HCT116 (cell line): Measurements from ENCODE around the gene NFIA. TPM values are rescaled to one million over a fixed set of nuclear protein-coding genes. Genes with fewer than 3 reads are reported as not detected.

Experiments
- ATAC-seq: fragments of 200-7000 bp; cut with Tn5 transposase; 2 replicates; pipeline ENCODE4 v1.9.1; 2020; ENCODE audit warnings: mild to moderate bottlenecking, moderate library complexity
- BruUV-seq: library from RNA; stranded (reverse); fragments of 400-500 nt; replicated peaks from 2 replicates; lab custom pipeline; 2021; lab: Mats Ljungman, UMichigan
- CTCF ChIA-PET: fragments of 300-600 bp; sonication (Branson Sonifier 250); formaldehyde crosslinking; loops from one replicate; lab custom pipeline; 2021; ENCODE audit warnings: antibody characterized with exemption; lab: Charles Lee
- POLR2A ChIA-PET: fragments of 300-600, 350-600 bp; sonication (Branson Sonifier 250); formaldehyde crosslinking; loops from one replicate; lab custom pipeline; 2021; ENCODE audit warnings: antibody characterized with exemption; lab: Charles Lee
- RAD21 ChIA-PET, 2 experiments: fragments of 300-600 bp; sonication (Branson Sonifier 250); formaldehyde crosslinking; loops; one replicate each; lab custom pipeline; 2023; ENCODE audit warnings: low total read pairs in 2 of 2; ENCODE audit not compliant: uncharacterized antibody in 2 of 2, unreplicated experiment in 2 of 2, low non-redundant PET in 1 of 2; lab: Charles Lee
- DNase-seq: peaks from one replicate; pipeline ENCODE4 v3.0.0-alpha.2; 2010; ENCODE audit warnings: low read depth, low spot score
- H2AFZ ChIP-seq: fragments of 200-600 bp; shearing (Covaris generic), sonication (generic); 2 replicates; pipeline ENCODE4 v1.6.1; 2017; ENCODE audit warnings: low read depth, mixed run types, mixed read lengths, antibody characterized with exemption, low read length; ENCODE audit not compliant: poor library complexity, severe bottlenecking
- H3K27ac ChIP-seq: 2 replicates; pipeline ENCODE4 v1.5.1; 2012; ENCODE audit warnings: low read depth, low read length
- H3K27me3 ChIP-seq: fragments of 200-600 bp; sonication (generic); 2 replicates; pipeline ENCODE4 v1.6.1; 2016; ENCODE audit warnings: mixed run types, low read length, mixed read lengths; ENCODE audit not compliant: insufficient read depth
- H3K36me3 ChIP-seq, 2 experiments: fragments of 200-500 bp in 1 of 2; fragments of 200-600 bp in 1 of 2; sonication (Bioruptor generic) in 1 of 2; sonication (generic) in 1 of 2; 2 replicates each; pipeline versions ENCODE4 v1.5.1 to v1.6.1; 2014 to 2016; ENCODE audit warnings: low read length in 2 of 2, inconsistent platforms in 1 of 2, mixed read lengths in 1 of 2, mixed run types in 1 of 2; ENCODE audit not compliant: insufficient read depth in 2 of 2, control insufficient read depth in 1 of 2
- H3K4me1 ChIP-seq, 2 experiments: fragments of 200-600 bp in 1 of 2; sonication (generic) in 1 of 2; 2 replicates each; pipeline versions ENCODE4 v1.5.1 to v1.6.1; 2012 to 2017; ENCODE audit warnings: low read length in 2 of 2, inconsistent platforms in 1 of 2, mild to moderate bottlenecking in 1 of 2, mixed read lengths in 1 of 2, mixed run types in 1 of 2, moderate library complexity in 1 of 2; ENCODE audit not compliant: insufficient read depth in 2 of 2, control insufficient read depth in 1 of 2
- H3K4me2 ChIP-seq: fragments of 200-600 bp; sonication (generic); 2 replicates; pipeline ENCODE4 v1.6.1; 2017; ENCODE audit warnings: mixed run types, low read length, mixed read lengths
- H3K4me3 ChIP-seq, 2 experiments: fragments of 200-600 bp in 1 of 2; sonication (generic) in 1 of 2; replicated peaks in 1 of 2; 2 replicates each; pipeline ENCODE4 v1.5.1; 2011 to 2016; ENCODE audit warnings: low read length in 2 of 2, control low read depth in 1 of 2, low read depth in 1 of 2, mild to moderate bottlenecking in 1 of 2, mixed read lengths in 1 of 2, mixed run types in 1 of 2
- H3K79me2 ChIP-seq: fragments of 200-600 bp; sonication (generic); 2 replicates; pipeline ENCODE4 v1.6.1; 2017; ENCODE audit warnings: mild to moderate bottlenecking, mixed run types, low read length, moderate library complexity, mixed read lengths; ENCODE audit not compliant: insufficient read depth
- H3K9ac ChIP-seq: fragments of 200-600 bp; sonication (generic); 2 replicates; pipeline ENCODE4 v1.6.1; 2016; ENCODE audit warnings: low read length, mixed read lengths
- H3K9me2 ChIP-seq: fragments of 200-600 bp; sonication (generic), shearing (Covaris generic); 2 replicates; pipeline ENCODE4 v1.6.1; 2017; ENCODE audit warnings: mixed run types, mild to moderate bottlenecking, moderate library complexity; ENCODE audit not compliant: insufficient read depth
- H3K9me3 ChIP-seq, 2 experiments: fragments of 200-500 bp in 1 of 2; fragments of 200-600 bp in 1 of 2; sonication (Bioruptor generic) in 1 of 2; sonication (generic) in 1 of 2; 2 replicates each; pipeline ENCODE4 v1.6.1; 2014 to 2017; ENCODE audit warnings: low read length in 2 of 2, mixed read lengths in 2 of 2, inconsistent platforms in 1 of 2, low read depth in 1 of 2, mild to moderate bottlenecking in 1 of 2, mixed run types in 1 of 2, moderate library complexity in 1 of 2; ENCODE audit not compliant: control insufficient read depth in 1 of 2, insufficient read depth in 1 of 2
- H4K20me1 ChIP-seq: fragments of 200-600 bp; sonication (generic), shearing (Covaris generic); 2 replicates; pipeline ENCODE4 v1.6.1; 2017; ENCODE audit warnings: mixed run types, mild to moderate bottlenecking, moderate library complexity; ENCODE audit not compliant: insufficient read depth
- CBX3 ChIP-seq: IDR thresholded peaks from 2 replicates; pipeline ENCODE4 v1.6.1; 2012; ENCODE audit warnings: low read depth
- CEBPB ChIP-seq: IDR thresholded peaks from 2 replicates; pipeline ENCODE4 v1.6.1; 2012; ENCODE audit warnings: low read depth
- EGR1 ChIP-seq: IDR thresholded peaks from 2 replicates; pipeline ENCODE4 v1.6.1; 2012; ENCODE audit warnings: low read depth
- ELF1 ChIP-seq: IDR thresholded peaks from 2 replicates; pipeline ENCODE4 v1.6.1; 2012; ENCODE audit warnings: low read depth, borderline replicate concordance
- EZH2 ChIP-seq: fragments of 200-600 bp; sonication (generic); IDR thresholded peaks from 2 replicates; pipeline ENCODE4 v1.6.1; 2017; ENCODE audit warnings: antibody characterized with exemption, mixed run types
- EZH2phosphoT487 ChIP-seq: fragments of 200-600 bp; IDR thresholded peaks from 2 replicates; pipeline ENCODE4 v1.6.1; 2018; ENCODE audit warnings: antibody characterized with exemption, borderline replicate concordance
- JUND ChIP-seq: IDR thresholded peaks from 2 replicates; pipeline ENCODE4 v1.6.1; 2012
- POLR2A ChIP-seq: IDR thresholded peaks from 2 replicates; pipeline ENCODE4 v1.7.0; 2011; ENCODE audit warnings: borderline replicate concordance; ENCODE audit not compliant: insufficient read depth, insufficient read length; ENCODE audit errors: extremely low read depth
- REST ChIP-seq: IDR thresholded peaks from 2 replicates; pipeline ENCODE4 v1.6.1; 2012; ENCODE audit warnings: low read depth
- SIN3A ChIP-seq: IDR thresholded peaks from 2 replicates; pipeline ENCODE4 v1.6.1; 2012; ENCODE audit warnings: low read depth
- TCF7L2 ChIP-seq: IDR thresholded peaks from 2 replicates; pipeline ENCODE4 v1.7.0; 2011; ENCODE audit warnings: borderline replicate concordance, inconsistent platforms; ENCODE audit not compliant: insufficient read depth, insufficient read length; ENCODE audit errors: extremely low read depth
- ZNF274 ChIP-seq: fragments of 200-500 bp; sonication (Bioruptor generic); IDR thresholded peaks from 2 replicates; pipeline ENCODE4 v1.6.1; 2014; ENCODE audit warnings: mild to moderate bottlenecking, low read depth, low read length, inconsistent platforms
- intact Hi-C: fragments of 100-400 bp; cut with micrococcal nuclease; formaldehyde crosslinking; loops from 2 replicates; pipeline ENCODE4 v1.10.0; 2022
- total RNA-seq: library from RNA; stranded (reverse); gene quantifications from one replicate; pipeline ENCODE4 v1.2.1, GENCODE V29; 2021; ENCODE audit not compliant: unreplicated experiment
- TF ChIP-seq, protein P1 (sequence below), 3 experiments: fragments of 200-600 bp in 1 of 3; sonication (generic) in 1 of 3; IDR thresholded peaks in 2 of 3; conservative IDR thresholded peaks in 1 of 3; 2 replicates each; pipeline ENCODE4 v1.5.1; 2012 to 2017; ENCODE audit warnings: low read depth in 2 of 3, low read length in 2 of 3, antibody characterized with exemption in 1 of 3, borderline replicate concordance in 1 of 3, control low read depth in 1 of 3, mild to moderate bottlenecking in 1 of 3, mixed read lengths in 1 of 3, mixed run types in 1 of 3, moderate library complexity in 1 of 3; ENCODE audit not compliant: insufficient read depth in 1 of 3

The NFIA gene
- total RNA-seq, 1 experiment from 2014 or later: 17.2 TPM

GRCh38 chr1:61491497-61491896 is 409.1 kb downstream of the NFIA start (continued):
- TF ChIP-seq, protein P1, sequence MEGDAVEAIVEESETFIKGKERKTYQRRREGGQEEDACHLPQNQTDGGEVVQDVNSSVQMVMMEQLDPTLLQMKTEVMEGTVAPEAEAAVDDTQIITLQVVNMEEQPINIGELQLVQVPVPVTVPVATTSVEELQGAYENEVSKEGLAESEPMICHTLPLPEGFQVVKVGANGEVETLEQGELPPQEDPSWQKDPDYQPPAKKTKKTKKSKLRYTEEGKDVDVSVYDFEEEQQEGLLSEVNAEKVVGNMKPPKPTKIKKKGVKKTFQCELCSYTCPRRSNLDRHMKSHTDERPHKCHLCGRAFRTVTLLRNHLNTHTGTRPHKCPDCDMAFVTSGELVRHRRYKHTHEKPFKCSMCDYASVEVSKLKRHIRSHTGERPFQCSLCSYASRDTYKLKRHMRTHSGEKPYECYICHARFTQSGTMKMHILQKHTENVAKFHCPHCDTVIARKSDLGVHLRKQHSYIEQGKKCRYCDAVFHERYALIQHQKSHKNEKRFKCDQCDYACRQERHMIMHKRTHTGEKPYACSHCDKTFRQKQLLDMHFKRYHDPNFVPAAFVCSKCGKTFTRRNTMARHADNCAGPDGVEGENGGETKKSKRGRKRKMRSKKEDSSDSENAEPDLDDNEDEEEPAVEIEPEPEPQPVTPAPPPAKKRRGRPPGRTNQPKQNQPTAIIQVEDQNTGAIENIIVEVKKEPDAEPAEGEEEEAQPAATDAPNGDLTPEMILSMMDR (IDR thresholded peaks at IDR 0.05 in 2 of 3, conservative IDR thresholded peaks at IDR 0.05 in 1 of 3; ENCODE audit: borderline replicate concordance in 1 of 3, insufficient read depth in 1 of 3, low read depth in 2 of 3, low read length in 2 of 3): no peak
- TF ChIP-seq SIN3A: no peak
- TF ChIP-seq CBX3: no peak
- TF ChIP-seq POLR2A: no peak

GRCh38 chr1:61494000-61494399 is 411.6 kb downstream of the NFIA start:
- Histone ChIP-seq H3K9me2 (no peaks in the 10 kb centered on the region), H3K4me2 (no peak overlapping the region), H2AFZ (no peak overlapping the region), H3K79me2 (no peaks in the 10 kb centered on the region), H3K9me3 (no peaks in the 10 kb centered on the region), H3K4me1 (no peaks in the 10 kb centered on the region), H4K20me1 (no peaks in the 10 kb centered on the region), H3K36me3 (no peaks in the 10 kb centered on the region), H3K27me3 (no peaks in the 10 kb centered on the region), H3K9ac (no peak overlapping the region), H3K27ac (no peak overlapping the region), H3K4me3 (no peak overlapping the region)
- CTCF ChIA-PET: no interaction called here
- RAD21 ChIA-PET: no interaction called here
- DNase-seq (no peak), ATAC-seq (no peak)
- TF ChIP-seq REST (no peak), ELF1 (no peak), JUND (no peak), EZH2phosphoT487 (no peak), ZNF274 (no peak), TCF7L2 (no peak), CEBPB (no peak), EZH2 (no peak), EGR1 (no peak), POLR2A (no peak)
- TF ChIP-seq, protein P1 (IDR thresholded peaks at IDR 0.05 in 2 of 3, conservative IDR thresholded peaks at IDR 0.05 in 1 of 3; ENCODE audit: borderline replicate concordance in 1 of 3, insufficient read depth in 1 of 3, low read depth in 2 of 3, low read length in 2 of 3): no peak
- intact Hi-C loops: no loop called here
- POLR2A ChIA-PET: no interaction called here
- no TSS peak for BruUV-seq
